H1 (cell line): Measurements from ENCODE around the gene CHMP1B. TPM values are rescaled to one million over a fixed set of nuclear protein-coding genes. Genes with fewer than 3 reads are reported as not detected.

Source experiments
- CTCF ChIA-PET: fragments of 300-600 bp; sonication (Branson Sonifier 250); formaldehyde crosslinking; loops from one replicate; lab custom pipeline; 2021; ENCODE audit not compliant: partially characterized antibody; lab: Charles Lee
- POLR2A ChIA-PET: fragments of 300-600 bp; sonication (Branson Sonifier 250); formaldehyde crosslinking; loops from one replicate; lab custom pipeline; 2021; ENCODE audit warnings: inconsistent platforms; ENCODE audit not compliant: partially characterized antibody; lab: Charles Lee
- DNase-seq, 2 experiments: peaks; one replicate each; pipeline versions ENCODE4 v3.0.0 to v3.0.0-alpha.2; 2010 to 2022; ENCODE audit warnings: low spot score in 2 of 2, low read depth in 1 of 2, mixed read lengths in 1 of 2
- FAIRE-seq: peaks from 2 replicates; lab custom pipeline; 2011; peaks lifted over from hg19 to GRCh38; lab: Jason Lieb, UNC
- H2AFZ ChIP-seq: 2 replicates; pipeline ENCODE4 v1.8.1; 2012; ENCODE audit warnings: low read length, inconsistent platforms
- H2AK5ac ChIP-seq: 2 replicates; pipeline ENCODE4 v1.6.1; 2013; ENCODE audit warnings: low read depth, low read length
- H2BK120ac ChIP-seq: replicated peaks from 2 replicates; pipeline ENCODE3; 2013; ENCODE audit warnings: low read depth, low read length, inconsistent platforms
- H2BK12ac ChIP-seq: 2 replicates; pipeline ENCODE4 v1.6.1; 2013; ENCODE audit warnings: low read depth, low read length
- H2BK15ac ChIP-seq: 2 replicates; pipeline ENCODE4 v1.6.1; 2013; ENCODE audit warnings: low read length
- H2BK20ac ChIP-seq: 2 replicates; pipeline ENCODE4 v1.6.1; 2013; ENCODE audit warnings: low read length
- H2BK5ac ChIP-seq: 2 replicates; pipeline ENCODE4 v1.6.1; 2013; ENCODE audit warnings: low read depth, low read length
- H3K14ac ChIP-seq: 2 replicates; pipeline ENCODE4 v1.6.1; 2013; ENCODE audit warnings: inconsistent platforms; ENCODE audit not compliant: insufficient read length
- H3K18ac ChIP-seq: 2 replicates; pipeline ENCODE4 v1.6.1; 2013; ENCODE audit warnings: low read length; ENCODE audit errors: extremely low read depth
- H3K23ac ChIP-seq: 2 replicates; pipeline ENCODE4 v1.6.1; 2013; ENCODE audit warnings: inconsistent platforms; ENCODE audit not compliant: insufficient read length
- H3K23me2 ChIP-seq: 2 replicates; pipeline ENCODE4 v1.6.1; 2013; ENCODE audit warnings: low read depth, low read length
- H3K27ac ChIP-seq: 2 replicates; pipeline ENCODE4 v1.6.1; 2011; ENCODE audit warnings: low read depth, low read length, inconsistent platforms
- H3K27me3 ChIP-seq, 4 experiments: replicated peaks in 1 of 4; 1 replicate in 1 of 4; 2 replicates in 3 of 4; pipeline versions ENCODE4 v1.6.1 to v1.8.1; 2011 to 2013; ENCODE audit warnings: low read length in 3 of 4, mild to moderate bottlenecking in 3 of 4, inconsistent platforms in 2 of 4, mixed read lengths in 2 of 4, moderate library complexity in 1 of 4; ENCODE audit not compliant: control insufficient read depth in 3 of 4, insufficient read depth in 3 of 4; ENCODE audit errors: extremely low read depth in 1 of 4
- H3K36me3 ChIP-seq, 4 experiments: 2 replicates each; pipeline versions ENCODE4 v1.6.1 to v1.8.1; 2011 to 2013; ENCODE audit warnings: mild to moderate bottlenecking in 4 of 4, low read length in 3 of 4, moderate library complexity in 2 of 4, control low read depth in 1 of 4, inconsistent platforms in 1 of 4; ENCODE audit not compliant: insufficient read depth in 4 of 4, control insufficient read depth in 2 of 4
- H3K4ac ChIP-seq: replicated peaks from 2 replicates; pipeline ENCODE3; 2013; ENCODE audit warnings: low read length, low read depth, mixed read lengths, inconsistent platforms; ENCODE audit not compliant: insufficient read length
- H3K4me1 ChIP-seq, 4 experiments: replicated peaks in 1 of 4; 1 replicate in 1 of 4; 2 replicates in 3 of 4; pipeline versions ENCODE4 v1.6.1 to v1.8.1; 2011 to 2013; ENCODE audit warnings: low read length in 3 of 4, inconsistent platforms in 2 of 4, mixed read lengths in 1 of 4; ENCODE audit not compliant: insufficient read depth in 4 of 4, control insufficient read depth in 3 of 4
- H3K4me2 ChIP-seq, 2 experiments: 2 replicates each; pipeline versions ENCODE4 v1.6.1 to v1.8.1; 2011 to 2013; ENCODE audit warnings: low read depth in 2 of 2, low read length in 2 of 2, control low read depth in 1 of 2, inconsistent platforms in 1 of 2, mild to moderate bottlenecking in 1 of 2; ENCODE audit not compliant: insufficient read depth in 1 of 2
- H3K4me3 ChIP-seq, 4 experiments: fragments of 200-600, 300-600 bp in 1 of 4; sonication (generic), shearing (Covaris generic), sonication (Bioruptor Twin) in 1 of 4; 2 replicates each; pipeline versions ENCODE4 v1.5.1 to v1.8.1; 2011 to 2016; ENCODE audit warnings: low read length in 4 of 4, low read depth in 3 of 4, control low read depth in 2 of 4, inconsistent platforms in 2 of 4, mild to moderate bottlenecking in 2 of 4, mixed read lengths in 1 of 4, moderate library complexity in 1 of 4; ENCODE audit not compliant: insufficient read depth in 2 of 4; ENCODE audit errors: extremely low read depth in 1 of 4
- H3K56ac ChIP-seq: replicated peaks from 2 replicates; pipeline ENCODE3; 2013; ENCODE audit warnings: low read depth, mild to moderate bottlenecking, mixed read lengths, low read length, inconsistent platforms; ENCODE audit not compliant: insufficient read length
- H3K79me1 ChIP-seq: 2 replicates; pipeline ENCODE4 v1.6.1; 2013; ENCODE audit warnings: low read depth, low read length, control low read depth
- H3K79me2 ChIP-seq, 2 experiments: 2 replicates each; pipeline versions ENCODE4 v1.6.1 to v1.8.1; 2012 to 2013; ENCODE audit warnings: low read length in 2 of 2, mild to moderate bottlenecking in 2 of 2, inconsistent platforms in 1 of 2; ENCODE audit not compliant: insufficient read depth in 2 of 2, control insufficient read depth in 1 of 2
- H3K9ac ChIP-seq, 4 experiments: replicated peaks in 1 of 4; 1 replicate in 1 of 4; 2 replicates in 3 of 4; pipeline versions ENCODE4 v1.6.1 to v1.8.1; 2011 to 2013; ENCODE audit warnings: low read depth in 3 of 4, low read length in 3 of 4, control low read depth in 2 of 4, mild to moderate bottlenecking in 2 of 4, moderate library complexity in 2 of 4, inconsistent platforms in 1 of 4; ENCODE audit errors: extremely low read depth in 1 of 4
- H3K9me3 ChIP-seq, 2 experiments: 2 replicates each; pipeline versions ENCODE4 v1.6.1 to v1.8.1; 2012 to 2013; ENCODE audit warnings: mild to moderate bottlenecking in 2 of 2, moderate library complexity in 2 of 2, control low read depth in 1 of 2, inconsistent platforms in 1 of 2, low read depth in 1 of 2, low read length in 1 of 2, mixed read lengths in 1 of 2; ENCODE audit not compliant: insufficient read depth in 2 of 2
- H4K20me1 ChIP-seq, 2 experiments: replicated peaks in 1 of 2; 2 replicates each; pipeline versions ENCODE3 to v1.8.1; 2011 to 2013; ENCODE audit warnings: inconsistent platforms in 2 of 2, low read length in 2 of 2, mild to moderate bottlenecking in 1 of 2; ENCODE audit not compliant: insufficient read depth in 2 of 2, control insufficient read depth in 1 of 2
- H4K5ac ChIP-seq: 2 replicates; pipeline ENCODE4 v1.6.1; 2013; ENCODE audit warnings: low read length, low read depth, mixed read lengths, inconsistent platforms; ENCODE audit not compliant: insufficient read length
- H4K8ac ChIP-seq: 2 replicates; pipeline ENCODE4 v1.8.0; 2013; ENCODE audit warnings: mild to moderate bottlenecking, moderate library complexity, low read length, inconsistent platforms; ENCODE audit not compliant: insufficient read depth; ENCODE audit errors: extremely low read depth
- H4K91ac ChIP-seq: replicated peaks from 2 replicates; pipeline ENCODE3; 2013; ENCODE audit warnings: low read length, mixed read lengths, inconsistent platforms; ENCODE audit not compliant: insufficient read length
- CREB1 ChIP-seq: IDR thresholded peaks from 2 replicates; pipeline ENCODE4 v1.6.1; 2012; ENCODE audit warnings: inconsistent platforms
- EGR1 ChIP-seq: IDR thresholded peaks from 2 replicates; pipeline ENCODE4 v1.6.1; 2011; ENCODE audit warnings: low read depth, low read length, borderline replicate concordance
- FOSL1 ChIP-seq: IDR thresholded peaks from 2 replicates; pipeline ENCODE4 v1.6.1; 2011; ENCODE audit warnings: mild to moderate bottlenecking, low read depth, low read length, moderate library complexity; ENCODE audit not compliant: insufficient read depth
- JUND ChIP-seq: IDR thresholded peaks from 2 replicates; pipeline ENCODE4 v1.6.1; 2011; ENCODE audit warnings: mild to moderate bottlenecking, improper control_type of control experiment, low read length
- KDM1A ChIP-seq: fragments of 200-600, 300-600 bp; sonication (generic); IDR thresholded peaks from 2 replicates; pipeline ENCODE4 v1.7.1; 2016; ENCODE audit warnings: mild to moderate bottlenecking, low read length, borderline replicate concordance
- KDM5A ChIP-seq: fragments of 200-600 bp; IDR thresholded peaks from 2 replicates; pipeline ENCODE4 v1.7.1; 2012; ENCODE audit warnings: mild to moderate bottlenecking, low read length, inconsistent platforms, mixed read lengths
- RAD21 ChIP-seq, 2 experiments: IDR thresholded peaks in 1 of 2; conservative IDR thresholded peaks in 1 of 2; 2 replicates each; pipeline ENCODE4 v1.6.1; 2011; ENCODE audit warnings: low read depth in 2 of 2, low read length in 2 of 2, improper control_type of control experiment in 1 of 2, inconsistent platforms in 1 of 2, mild to moderate bottlenecking in 1 of 2, moderate library complexity in 1 of 2
- SIX5 ChIP-seq: IDR thresholded peaks from 2 replicates; pipeline ENCODE4 v1.6.1; 2011; ENCODE audit warnings: mild to moderate bottlenecking, low read depth, low read length
- WGBS, 2 experiments: shearing (Covaris generic) in 1 of 2; methylation state at CpG; one replicate each; pipeline versions ENCODE4 v1.1.6 to v1.1.7; 2013 to 2015; ENCODE audit warnings: low lambda C conversion rate in 2 of 2, mixed read lengths in 2 of 2, inconsistent platforms in 1 of 2, low coverage in 1 of 2, missing lambda C conversion rate in 1 of 2; ENCODE audit not compliant: insufficient replicate concordance in 2 of 2, insufficient coverage in 1 of 2, insufficient read length in 1 of 2; ENCODE audit errors: extremely low coverage in 1 of 2, missing lambda C conversion rate in 1 of 2; 5-methylcytosine and 5-hydroxymethylcytosine counted together
- polyA plus RNA-seq, 7 experiments: library from polyadenylated mRNA; depleted of rRNA in 3 of 7; stranded (reverse) in 5 of 7; unstranded in 2 of 7; fragments of >200 nt in 5 of 7; fragments of 200-250 nt in 2 of 7; gene quantifications; 1 replicate in 5 of 7; 2 replicates in 1 of 7; 4 replicates in 1 of 7; pipeline versions ENCODE4 v1.2.1 to v1.2.3, GENCODE V29; 2011 to 2013; ENCODE audit warnings: missing spikeins in 2 of 7, mixed read lengths in 2 of 7
- total RNA-seq: library from RNA; stranded (reverse); fragmentation: NEBNext Ultra II Directional; extraction: Animal tissue kit (Norgen Biotek cat#: 25700); gene quantifications from 2 replicates; pipeline ENCODE4 v1.2.1, GENCODE V29; 2021

CHMP1B gene
- total and polyA plus RNA-seq, 2 of the 8 experiments (the other 6 are each of a cell fraction or from before 2014, with no cell fraction given), result 30.5 to 43.2 TPM

- Histone ChIP-seq H4K20me1 (peaks cover 0 to 8% of the 10 kb centered on the region in 2 experiments), H3K4me2 (no peak overlapping the region), H2BK15ac (no peak overlapping the region), H3K4me3 (no peak overlapping the region), H2AK5ac (no peak overlapping the region), H3K36me3 (peaks cover 0 to 10% (median 3%) of the 10 kb centered on the region in 4 experiments; a peak in 4 of 8 replicates), H2BK20ac (no peak overlapping the region), H3K56ac (no peak overlapping the region), H3K27me3 (no peaks in the 10 kb centered on the region), H3K4me1 (peaks cover 0 to 4% (median 1%) of the 10 kb centered on the region in 4 experiments; a peak in 2 of 7 replicates), H3K14ac (no peak overlapping the region), H3K79me1 (no peaks in the 10 kb centered on the region; the same call in 1 of the 2 replicates), H3K27ac (no peak overlapping the region), H3K79me2 (no peaks in the 10 kb centered on the region), H2AFZ (no peak overlapping the region), H2BK5ac (no peak overlapping the region), H3K4ac (no peak overlapping the region), H4K5ac (no peak overlapping the region), H3K9me3 (no peaks in the 10 kb centered on the region), H3K23ac (no peak overlapping the region), H3K9ac (no peak overlapping the region), H2BK120ac (no peak overlapping the region), H3K23me2 (no peaks in the 10 kb centered on the region), H2BK12ac (no peak overlapping the region), H4K91ac (no peak overlapping the region), H4K8ac (no peak overlapping the region), H3K18ac (no peak overlapping the region)
- CTCF ChIA-PET, result interaction anchor here (0.6 to 0.7 kb wide), 2 partner anchors 12 to 32 kb away, joined by 4 read pairs; no protein-coding TSS in a partner anchor
- FAIRE-seq, result no peak
- no peak for DNase-seq
- POLR2A ChIA-PET, result no interaction called here
- WGBS, 2 experiments, result 95% methylated on average over 1 of the region's 1 CpG; no CpG with 5 or more reads in 1 of the 2 experiments
- TF ChIP-seq KDM1A, result no peak
- no peak for TF ChIP-seq SIX5
- TF ChIP-seq FOSL1, result no peak
- TF ChIP-seq CREB1, result no peak
- no peak for TF ChIP-seq EGR1
- TF ChIP-seq RAD21 (IDR thresholded peaks at IDR 0.05 in 1 of 2, conservative IDR thresholded peaks at IDR 0.05 in 1 of 2; ENCODE audit: low read depth in 2 of 2, low read length in 2 of 2), result no peak
- no peak for TF ChIP-seq JUND
- no peak for TF ChIP-seq KDM5A
Observed at GRCh38 chr18:11883153-11883552, 31.9 kb downstream of the CHMP1B start.
